ENCODE data around the gene ACOX2. TPM values are rescaled to one million over a fixed set of nuclear protein-coding genes. Genes with fewer than 3 reads are reported as not detected.

Gene ACOX2
- total and polyA plus RNA-seq, 2 of the 8 experiments (the other 6 are each of a cell fraction or from before 2014, with no cell fraction given) = 3.2 to 9.2 TPM

DNA sequence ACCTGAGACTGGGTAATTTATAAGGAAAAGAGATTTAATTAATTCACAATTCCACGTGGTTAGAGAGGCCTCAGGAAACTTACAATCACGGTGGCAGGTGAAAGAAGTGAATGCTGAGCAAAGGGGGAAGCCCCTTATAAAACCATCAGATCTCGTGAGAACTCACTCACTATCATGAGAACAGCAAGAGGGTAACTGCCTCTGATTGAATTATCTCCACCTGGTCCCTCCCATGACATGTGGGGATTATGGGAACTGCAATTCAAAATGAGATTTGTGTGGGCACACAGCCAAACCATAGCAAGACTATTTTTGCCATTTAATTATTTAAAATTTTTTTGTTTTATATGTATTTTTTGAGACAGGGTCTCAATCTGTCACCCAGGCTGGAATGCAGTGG is 72.1 kb downstream of the ACOX2 start:
- Histone ChIP-seq H3K4ac (replicated peaks; ENCODE audit: insufficient read length, low read depth, low read length) (no peak overlapping the region), H2BK15ac (ENCODE audit: low read length) (no peak overlapping the region), H3K23me2 (ENCODE audit: low read depth, low read length) (no peaks in the 10 kb centered on the region), H2BK5ac (ENCODE audit: low read depth, low read length) (no peak overlapping the region), H4K20me1 (replicated peaks in 1 of 2; ENCODE audit: control insufficient read depth in 1 of 2, insufficient read depth in 2 of 2, low read length in 2 of 2) (no peaks in the 10 kb centered on the region), H3K79me2 (ENCODE audit: control insufficient read depth in 1 of 2, insufficient read depth in 2 of 2, low read length in 2 of 2) (no peaks in the 10 kb centered on the region), H3K9me3 (ENCODE audit: insufficient read depth in 2 of 2, low read depth in 1 of 2, low read length in 1 of 2) (no peaks in the 10 kb centered on the region), H3K4me1 (replicated peaks in 1 of 4; ENCODE audit: control insufficient read depth in 3 of 4, insufficient read depth in 4 of 4, low read length in 3 of 4) (peaks cover 0 to 4% (median 2%) of the 10 kb centered on the region in 4 experiments; a peak in 4 of 7 replicates), H2BK20ac (ENCODE audit: low read length) (no peak overlapping the region), H3K56ac (replicated peaks; ENCODE audit: insufficient read length, low read depth, low read length) (no peak overlapping the region), H2BK12ac (ENCODE audit: low read depth, low read length) (no peak overlapping the region), H2BK120ac (replicated peaks; ENCODE audit: low read depth, low read length) (no peak overlapping the region), H3K18ac (ENCODE audit: extremely low read depth, low read length) (no peak overlapping the region), H2AK5ac (ENCODE audit: low read depth, low read length) (no peak overlapping the region), H3K23ac (ENCODE audit: insufficient read length) (no peak overlapping the region), H3K79me1 (ENCODE audit: low read depth, low read length) (no peaks in the 10 kb centered on the region), H3K4me2 (ENCODE audit: insufficient read depth in 1 of 2, low read depth in 2 of 2, low read length in 2 of 2) (no peak overlapping the region), H2AFZ (ENCODE audit: low read length) (no peak overlapping the region), H3K9ac (replicated peaks in 1 of 4; ENCODE audit: extremely low read depth in 1 of 4, low read depth in 3 of 4, low read length in 3 of 4) (no peak overlapping the region), H4K5ac (ENCODE audit: insufficient read length, low read depth, low read length) (no peak overlapping the region), H3K14ac (ENCODE audit: insufficient read length) (no peak overlapping the region), H3K4me3 (ENCODE audit: extremely low read depth in 1 of 4, insufficient read depth in 2 of 4, low read depth in 3 of 4, low read length in 4 of 4) (no peak overlapping the region), H3K36me3 (ENCODE audit: control insufficient read depth in 2 of 4, insufficient read depth in 4 of 4, low read length in 3 of 4) (no peaks in the 10 kb centered on the region), H3K27me3 (replicated peaks in 1 of 4; ENCODE audit: control insufficient read depth in 3 of 4, extremely low read depth in 1 of 4, insufficient read depth in 3 of 4, low read length in 3 of 4) (no peaks in the 10 kb centered on the region), H4K8ac (ENCODE audit: extremely low read depth, insufficient read depth, low read length) (no peak overlapping the region), H4K91ac (replicated peaks; ENCODE audit: insufficient read length, low read length) (no peak overlapping the region), H3K27ac (ENCODE audit: low read depth, low read length) (no peak overlapping the region)
- WGBS, 2 experiments (ENCODE audit: extremely low coverage in 1 of 2, insufficient coverage in 1 of 2, insufficient read length in 1 of 2, insufficient replicate concordance in 2 of 2, low coverage in 1 of 2, low lambda C conversion rate in 2 of 2, missing lambda C conversion rate in 1 of 2) = 80% methylated on average over 3 of the region's 3 CpGs; no CpG with 5 or more reads in 1 of the 2 experiments
- DNase-seq (ENCODE audit: low read depth in 1 of 2, low spot score in 2 of 2) (no peak), FAIRE-seq (no peak)
- ChIA-PET POLR2A (ENCODE audit: partially characterized antibody) (interaction anchor here (1.2 kb wide), 1 partner anchor 31 kb away, joined by 4 read pairs; the partner anchor contains the start of gene PDHB), CTCF (ENCODE audit: partially characterized antibody) (interaction anchor here (1.0 to 2.2 kb wide), 8 partner anchors 8 to 66 kb away, joined by 3 to 9 read pairs (median 5); no protein-coding TSS in a partner anchor)

Data from H1 (cell line).